SK-N-SH treated with all-trans-retinoic acid at 6 μM for 48 hours (cell line): ENCODE measurements around the gene CH25H.

Experiments
- ARNTL ChIP-seq: fragments of 450-650 bp; formaldehyde crosslinking; IDR thresholded peaks from 2 replicates; pipeline ENCODE4 v1.5.0; 2020; ENCODE audit warnings: low read depth, mild to moderate bottlenecking, moderate library complexity, borderline replicate concordance
- CSDC2 ChIP-seq: fragments of 250-450 bp; sonication (Bioruptor Pico); IDR thresholded peaks from 2 replicates; pipeline ENCODE4 v1.5.0; 2020; ENCODE audit warnings: mild to moderate bottlenecking, moderate library complexity
- ISL1 ChIP-seq: fragments of 250-450 bp; sonication (Bioruptor Pico); IDR thresholded peaks from 2 replicates; pipeline ENCODE4 v2.1.2; 2022; ENCODE audit warnings: mild to moderate bottlenecking, moderate library complexity
- RARB ChIP-seq: fragments of 250-450 bp; sonication (Bioruptor Pico); IDR thresholded peaks from 2 replicates; pipeline ENCODE4 v1.8.0; 2021; ENCODE audit warnings: mild to moderate bottlenecking, moderate library complexity
- SNAI2 ChIP-seq: fragments of 250-450 bp; sonication (Bioruptor Pico); IDR thresholded peaks from 2 replicates; pipeline ENCODE4 v1.5.0; 2020; ENCODE audit warnings: mild to moderate bottlenecking, moderate library complexity
- TOX ChIP-seq: fragments of 250-450 bp; sonication (Bioruptor Pico); IDR thresholded peaks from 2 replicates; pipeline ENCODE4 v1.8.0; 2021; ENCODE audit warnings: mild to moderate bottlenecking, moderate library complexity, borderline replicate concordance
- ZFP30 ChIP-seq: fragments of 450-650 bp; formaldehyde crosslinking; IDR thresholded peaks from 2 replicates; pipeline ENCODE4 v1.5.0; 2022; ENCODE audit warnings: mild to moderate bottlenecking, moderate library complexity
- ZNF565 ChIP-seq: fragments of 450-650 bp; formaldehyde crosslinking; conservative IDR thresholded peaks from 2 replicates; pipeline ENCODE4 v1.5.0; 2020; ENCODE audit warnings: low read depth, mild to moderate bottlenecking, moderate library complexity
- ZNF70 ChIP-seq: fragments of 450-650 bp; formaldehyde crosslinking; IDR thresholded peaks from 2 replicates; pipeline ENCODE4 v1.5.0; 2020; ENCODE audit warnings: mild to moderate bottlenecking, moderate library complexity
- TF ChIP-seq, protein P1 (sequence below): fragments of 250-450 bp; sonication (Bioruptor Pico); IDR thresholded peaks from 2 replicates; pipeline ENCODE4 v1.5.1; 2021; ENCODE audit warnings: mild to moderate bottlenecking, moderate library complexity
- TF ChIP-seq, protein P2 (sequence below): fragments of 250-450 bp; sonication (Bioruptor Pico); IDR thresholded peaks from 2 replicates; pipeline ENCODE4 v1.8.0; 2021; ENCODE audit warnings: low read depth, mild to moderate bottlenecking, moderate library complexity, borderline replicate concordance
- TF ChIP-seq, protein P3 (sequence below): fragments of 250-450 bp; sonication (Bioruptor Pico); IDR thresholded peaks from 2 replicates; pipeline ENCODE4 v1.5.1; 2020; ENCODE audit warnings: low read depth, mild to moderate bottlenecking, moderate library complexity
- TF ChIP-seq, protein P4 (sequence below): fragments of 250-450 bp; sonication (Bioruptor Pico); IDR thresholded peaks from 2 replicates; pipeline ENCODE4 v1.8.0; 2020; ENCODE audit warnings: mild to moderate bottlenecking, moderate library complexity, borderline replicate concordance

DNA sequence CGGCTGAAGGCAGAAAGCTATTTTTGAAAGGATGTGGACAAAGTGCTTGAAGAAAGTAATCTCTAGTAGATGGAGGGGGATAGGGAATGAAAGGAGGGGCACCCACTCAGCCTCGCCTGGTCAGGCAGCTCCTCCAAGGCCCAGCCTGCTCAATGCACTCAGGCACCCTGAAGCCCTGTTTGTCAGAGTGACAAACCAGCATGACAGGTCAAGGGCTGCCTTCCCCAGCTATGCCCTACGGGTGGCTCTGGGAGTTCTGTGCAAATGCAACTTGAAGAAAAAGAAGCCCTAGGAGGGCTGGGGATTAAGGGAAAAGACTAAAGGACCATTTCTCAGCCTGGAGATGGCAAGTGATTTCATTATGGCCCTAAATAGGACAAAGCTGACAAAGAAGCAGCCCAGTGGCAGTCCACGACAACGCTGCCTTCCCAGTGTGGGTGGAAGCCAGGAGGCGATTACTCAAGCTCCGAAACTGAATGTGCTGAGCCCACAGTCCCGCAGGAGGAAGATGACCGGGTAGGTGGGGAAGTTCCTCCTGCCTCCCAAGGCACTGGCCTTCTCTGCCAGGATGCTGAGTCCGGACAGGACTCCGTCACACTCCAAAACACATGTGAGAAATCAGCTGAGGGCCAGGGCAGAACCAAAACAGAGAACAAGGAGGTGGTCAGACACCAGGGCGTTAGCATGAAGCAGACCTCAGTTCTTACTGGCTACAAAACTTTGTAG, 28.1 kb upstream of the CH25H start:
- no peak for TF ChIP-seq CSDC2
- TF ChIP-seq, protein P1, sequence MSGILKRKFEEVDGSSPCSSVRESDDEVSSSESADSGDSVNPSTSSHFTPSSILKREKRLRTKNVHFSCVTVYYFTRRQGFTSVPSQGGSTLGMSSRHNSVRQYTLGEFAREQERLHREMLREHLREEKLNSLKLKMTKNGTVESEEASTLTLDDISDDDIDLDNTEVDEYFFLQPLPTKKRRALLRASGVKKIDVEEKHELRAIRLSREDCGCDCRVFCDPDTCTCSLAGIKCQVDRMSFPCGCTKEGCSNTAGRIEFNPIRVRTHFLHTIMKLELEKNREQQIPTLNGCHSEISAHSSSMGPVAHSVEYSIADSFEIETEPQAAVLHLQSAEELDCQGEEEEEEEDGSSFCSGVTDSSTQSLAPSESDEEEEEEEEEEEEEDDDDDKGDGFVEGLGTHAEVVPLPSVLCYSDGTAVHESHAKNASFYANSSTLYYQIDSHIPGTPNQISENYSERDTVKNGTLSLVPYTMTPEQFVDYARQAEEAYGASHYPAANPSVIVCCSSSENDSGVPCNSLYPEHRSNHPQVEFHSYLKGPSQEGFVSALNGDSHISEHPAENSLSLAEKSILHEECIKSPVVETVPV (CRISPR knock-in tag), result no peak
- TF ChIP-seq ISL1, result no peak
- TF ChIP-seq SNAI2 (CRISPR knock-in tag), result no peak
- TF ChIP-seq, protein P2, sequence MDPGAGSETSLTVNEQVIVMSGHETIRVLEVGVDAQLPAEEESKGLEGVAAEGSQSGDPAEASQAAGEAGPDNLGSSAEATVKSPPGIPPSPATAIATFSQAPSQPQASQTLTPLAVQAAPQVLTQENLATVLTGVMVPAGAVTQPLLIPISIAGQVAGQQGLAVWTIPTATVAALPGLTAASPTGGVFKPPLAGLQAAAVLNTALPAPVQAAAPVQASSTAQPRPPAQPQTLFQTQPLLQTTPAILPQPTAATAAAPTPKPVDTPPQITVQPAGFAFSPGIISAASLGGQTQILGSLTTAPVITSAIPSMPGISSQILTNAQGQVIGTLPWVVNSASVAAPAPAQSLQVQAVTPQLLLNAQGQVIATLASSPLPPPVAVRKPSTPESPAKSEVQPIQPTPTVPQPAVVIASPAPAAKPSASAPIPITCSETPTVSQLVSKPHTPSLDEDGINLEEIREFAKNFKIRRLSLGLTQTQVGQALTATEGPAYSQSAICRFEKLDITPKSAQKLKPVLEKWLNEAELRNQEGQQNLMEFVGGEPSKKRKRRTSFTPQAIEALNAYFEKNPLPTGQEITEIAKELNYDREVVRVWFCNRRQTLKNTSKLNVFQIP, result no peak
- TF ChIP-seq ARNTL (CRISPR knock-in tag), result no peak
- no peak for TF ChIP-seq ZFP30 (CRISPR knock-in tag)
- no peak for TF ChIP-seq RARB (CRISPR knock-in tag)
- TF ChIP-seq ZNF70 (CRISPR knock-in tag), result no peak
- TF ChIP-seq ZNF565 (CRISPR knock-in tag), result no peak
- TF ChIP-seq TOX (CRISPR knock-in tag), result no peak
- TF ChIP-seq, protein P3, sequence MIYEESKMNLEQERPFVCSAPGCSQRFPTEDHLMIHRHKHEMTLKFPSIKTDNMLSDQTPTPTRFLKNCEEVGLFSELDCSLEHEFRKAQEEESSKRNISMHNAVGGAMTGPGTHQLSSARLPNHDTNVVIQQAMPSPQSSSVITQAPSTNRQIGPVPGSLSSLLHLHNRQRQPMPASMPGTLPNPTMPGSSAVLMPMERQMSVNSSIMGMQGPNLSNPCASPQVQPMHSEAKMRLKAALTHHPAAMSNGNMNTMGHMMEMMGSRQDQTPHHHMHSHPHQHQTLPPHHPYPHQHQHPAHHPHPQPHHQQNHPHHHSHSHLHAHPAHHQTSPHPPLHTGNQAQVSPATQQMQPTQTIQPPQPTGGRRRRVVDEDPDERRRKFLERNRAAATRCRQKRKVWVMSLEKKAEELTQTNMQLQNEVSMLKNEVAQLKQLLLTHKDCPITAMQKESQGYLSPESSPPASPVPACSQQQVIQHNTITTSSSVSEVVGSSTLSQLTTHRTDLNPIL (CRISPR knock-in tag), result no peak
- TF ChIP-seq, protein P4, sequence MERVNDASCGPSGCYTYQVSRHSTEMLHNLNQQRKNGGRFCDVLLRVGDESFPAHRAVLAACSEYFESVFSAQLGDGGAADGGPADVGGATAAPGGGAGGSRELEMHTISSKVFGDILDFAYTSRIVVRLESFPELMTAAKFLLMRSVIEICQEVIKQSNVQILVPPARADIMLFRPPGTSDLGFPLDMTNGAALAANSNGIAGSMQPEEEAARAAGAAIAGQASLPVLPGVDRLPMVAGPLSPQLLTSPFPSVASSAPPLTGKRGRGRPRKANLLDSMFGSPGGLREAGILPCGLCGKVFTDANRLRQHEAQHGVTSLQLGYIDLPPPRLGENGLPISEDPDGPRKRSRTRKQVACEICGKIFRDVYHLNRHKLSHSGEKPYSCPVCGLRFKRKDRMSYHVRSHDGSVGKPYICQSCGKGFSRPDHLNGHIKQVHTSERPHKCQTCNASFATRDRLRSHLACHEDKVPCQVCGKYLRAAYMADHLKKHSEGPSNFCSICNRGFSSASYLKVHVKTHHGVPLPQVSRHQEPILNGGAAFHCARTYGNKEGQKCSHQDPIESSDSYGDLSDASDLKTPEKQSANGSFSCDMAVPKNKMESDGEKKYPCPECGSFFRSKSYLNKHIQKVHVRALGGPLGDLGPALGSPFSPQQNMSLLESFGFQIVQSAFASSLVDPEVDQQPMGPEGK, result no peak
